ENCODE results near the gene TMEM233.

The TMEM233 gene

GRCh38 chr12:119593578-119594398 is at the start of gene TMEM233:
Gene TMEM233, plus strand, starts transcription at chr12:119593774. Its CDS starts 75 bp downstream, at chr12:119593849.
- no peak for DNase-seq

GRCh38 chr12:119544765-119545625 is 48.6 kb upstream of the TMEM233 start:
- peak; percentile 37 to 80 (median 75) for DNase-seq

GRCh38 chr12:119546340-119546739 is 47.2 kb upstream of the TMEM233 start:
- no peak for DNase-seq

- no peak for DNase-seq
Measured at GRCh38 chr12:119547001-119547400, 46.6 kb upstream of the TMEM233 start.

- no peak for DNase-seq
Measured at GRCh38 chr12:119556854-119557253, 36.7 kb upstream of the TMEM233 start.

- no peak for DNase-seq
Measured at GRCh38 chr12:119565404-119565803, 28.2 kb upstream of the TMEM233 start.

- no peak for DNase-seq
Measured at GRCh38 chr12:119570771-119571170, 22.8 kb upstream of the TMEM233 start.

- no peak for DNase-seq
Measured at GRCh38 chr12:119573086-119573485, 20.5 kb upstream of the TMEM233 start.

GRCh38 chr12:119574255-119574654 is 19.3 kb upstream of the TMEM233 start:
- no peak for DNase-seq

- DNase-seq = no peak
Measured at GRCh38 chr12:119576118-119576810, 17.3 kb upstream of the TMEM233 start.

GRCh38 chr12:119576915-119577314 is 16.7 kb upstream of the TMEM233 start:
- DNase-seq = no peak

GRCh38 chr12:119578112-119578511 is 15.5 kb upstream of the TMEM233 start:
- DNase-seq = no peak

- no peak for DNase-seq
Measured at GRCh38 chr12:119589097-119589496, 4.5 kb upstream of the TMEM233 start.

- no peak for DNase-seq
Measured at GRCh38 chr12:119589634-119590033, 3.9 kb upstream of the TMEM233 start.

GRCh38 chr12:119592232-119592631 is 1.3 kb upstream of the TMEM233 start:
- DNase-seq = no peak

- no peak for DNase-seq
Measured at GRCh38 chr12:119594399-119594730, 791 bp downstream of the TMEM233 start.

- DNase-seq = no peak
Measured at GRCh38 chr12:119594772-119595445, 1.3 kb downstream of the TMEM233 start.

- DNase-seq = no peak
Measured at GRCh38 chr12:119598159-119598558, 4.6 kb downstream of the TMEM233 start.

- no peak for DNase-seq
Measured at GRCh38 chr12:119601877-119602733, 8.5 kb downstream of the TMEM233 start.

GRCh38 chr12:119602734-119603094 is 9.1 kb downstream of the TMEM233 start:
- DNase-seq = no peak

GRCh38 chr12:119603767-119604166 is 10.2 kb downstream of the TMEM233 start:
- DNase-seq = no peak

GRCh38 chr12:119609358-119609757 is 15.8 kb downstream of the TMEM233 start:
- no peak for DNase-seq

Measured in NCI-H1417 (cell line).